Natural killer cell (primary cell): ENCODE data around the gene CDC42EP4. TPM values are rescaled to one million over a fixed set of nuclear protein-coding genes. Genes with fewer than 3 reads are reported as not detected.

Source experiments
- ATAC-seq, 3 donors: fragments of 150-1000 bp in 2 of 3; fragments of 200-7000 bp in 1 of 3; cut with Tn5 transposase; 1 replicate in 1 of 3; 2 replicates in 2 of 3; pipeline ENCODE4 v1.10.0; 2021; ENCODE audit warnings: mild to moderate bottlenecking in 2 of 3, moderate library complexity in 2 of 3
- DNase-seq, 2 donors: peaks; one replicate each; pipeline versions ENCODE4 v3.0.0 to v3.0.0-alpha.2; 2013 to 2021; ENCODE audit warnings: mixed read lengths in 1 of 2
- H3K27ac ChIP-seq: one replicate; pipeline ENCODE4 v1.5.1; 2013; ENCODE audit warnings: mild to moderate bottlenecking, low read length
- H3K27me3 ChIP-seq: one replicate; pipeline ENCODE4 v1.6.1; 2013; ENCODE audit warnings: low read length; ENCODE audit not compliant: control insufficient read depth, insufficient read depth
- H3K36me3 ChIP-seq: one replicate; pipeline ENCODE4 v1.6.1; 2013; ENCODE audit warnings: low read length; ENCODE audit not compliant: control insufficient read depth, insufficient read depth
- H3K4me1 ChIP-seq: one replicate; pipeline ENCODE4 v1.6.1; 2013; ENCODE audit warnings: low read length; ENCODE audit not compliant: control insufficient read depth, insufficient read depth
- H3K4me3 ChIP-seq: one replicate; pipeline ENCODE4 v1.5.1; 2013; ENCODE audit warnings: low read length
- H3K9me3 ChIP-seq: one replicate; pipeline ENCODE4 v1.6.1; 2013; ENCODE audit warnings: low read length; ENCODE audit not compliant: control insufficient read depth, insufficient read depth
- H3K27ac Mint-ChIP-seq, 2 donors: one replicate each; pipeline ENCODE4 v1.8.0; 2022; ENCODE audit warnings: mild to moderate bottlenecking in 2 of 2, mixed read lengths in 2 of 2, moderate library complexity in 1 of 2
- H3K27me3 Mint-ChIP-seq, 2 donors: one replicate each; pipeline ENCODE4 v1.8.0; 2022; ENCODE audit warnings: low read depth in 2 of 2, mixed read lengths in 2 of 2
- H3K36me3 Mint-ChIP-seq: one replicate; pipeline ENCODE4 v1.8.0; 2022; ENCODE audit warnings: mixed read lengths
- H3K4me1 Mint-ChIP-seq, 2 donors: one replicate each; pipeline ENCODE4 v1.8.0; 2022; ENCODE audit warnings: mixed read lengths in 2 of 2
- H3K4me3 Mint-ChIP-seq: one replicate; pipeline ENCODE4 v1.8.0; 2022; ENCODE audit warnings: mild to moderate bottlenecking, moderate library complexity, mixed read lengths
- H3K9me3 Mint-ChIP-seq, 2 donors: one replicate each; pipeline ENCODE4 v1.8.0; 2022; ENCODE audit warnings: mixed read lengths in 2 of 2
- CTCF ChIP-seq: fragments of 200-600 bp; IDR thresholded peaks from one replicate; pipeline ENCODE4 v1.8.0; 2022; ENCODE audit warnings: antibody characterized with exemption
- WGBS: methylation state at CpG from one replicate; pipeline ENCODE4 v1.1.7; 2013; ENCODE audit warnings: missing lambda C conversion rate; ENCODE audit not compliant: insufficient coverage; 5-methylcytosine and 5-hydroxymethylcytosine counted together
- intact Hi-C: fragments of 100-400 bp; cut with micrococcal nuclease; formaldehyde crosslinking; loops from one replicate; pipeline ENCODE4 v1.14.2; 2022
- total RNA-seq, 4 donors: library from RNA; stranded (reverse); fragments of 120-200 nt in 1 of 4; gene quantifications; one replicate each; pipeline versions ENCODE4 v1.2.3 to v1.2.4, GENCODE V29; 2013 to 2022

Gene CDC42EP4
- total RNA-seq, 3 donors from 2014 or later (not counting 1 experiment from before 2014, with no cell fraction given): 2.5 to 9.6 (median 4.4) TPM

GRCh38 chr17:73268582-73269328 is 43.0 kb downstream of the CDC42EP4 start:
- peaks cover 6% of the 10 kb centered on the region for H3K4me1 ChIP-seq
- Mint-ChIP-seq H3K9me3 (no peaks in the 10 kb centered on the region), H3K27me3 (no peaks in the 10 kb centered on the region), H3K27ac (no peak overlapping the region), H3K36me3 (no peaks in the 10 kb centered on the region), H3K4me1 (no peaks in the 10 kb centered on the region), H3K4me3 (no peak overlapping the region)
- H3K9me3 ChIP-seq: no peaks in the 10 kb centered on the region
- intact Hi-C loops: no loop called here
- WGBS: 68% methylated on average over 9 of the region's 9 CpGs
- ATAC-seq (peak; percentile 48 to 96 (median 70)), DNase-seq (no peak)
- no peaks in the 10 kb centered on the region for H3K27me3 ChIP-seq
- TF ChIP-seq CTCF: no peak
- no peaks in the 10 kb centered on the region for H3K36me3 ChIP-seq
- no peak overlapping the region for H3K27ac ChIP-seq
- no peak overlapping the region for H3K4me3 ChIP-seq

- Histone ChIP-seq H3K27ac (no peak overlapping the region), H3K36me3 (no peaks in the 10 kb centered on the region), H3K4me3 (no peak overlapping the region), H3K9me3 (no peaks in the 10 kb centered on the region), H3K4me1 (peaks cover 6% of the 10 kb centered on the region), H3K27me3 (no peaks in the 10 kb centered on the region)
- 68% methylated on average over 11 of the region's 11 CpGs for WGBS
- TF ChIP-seq CTCF: no peak
- Mint-ChIP-seq H3K36me3 (no peaks in the 10 kb centered on the region), H3K27me3 (no peaks in the 10 kb centered on the region), H3K4me3 (no peak overlapping the region), H3K4me1 (no peaks in the 10 kb centered on the region), H3K9me3 (no peaks in the 10 kb centered on the region), H3K27ac (no peak overlapping the region)
- intact Hi-C loops: no loop called here
- ATAC-seq (no peak), DNase-seq (no peak)
Observed at GRCh38 chr17:73267648-73268537, 43.9 kb downstream of the CDC42EP4 start.

- WGBS: 94% methylated on average over 10 of the region's 11 CpGs
- Mint-ChIP-seq H3K4me3 (no peak overlapping the region), H3K9me3 (no peaks in the 10 kb centered on the region), H3K36me3 (no peaks in the 10 kb centered on the region), H3K27ac (no peak overlapping the region), H3K27me3 (no peaks in the 10 kb centered on the region), H3K4me1 (no peaks in the 10 kb centered on the region)
- no peak for TF ChIP-seq CTCF
- DNase-seq (no peak), ATAC-seq (no peak)
- Histone ChIP-seq H3K9me3 (no peaks in the 10 kb centered on the region), H3K27ac (no peak overlapping the region), H3K4me1 (peaks cover 6% of the 10 kb centered on the region), H3K4me3 (no peak overlapping the region), H3K27me3 (no peaks in the 10 kb centered on the region), H3K36me3 (no peaks in the 10 kb centered on the region)
- intact Hi-C loops: no loop called here
Observed at GRCh38 chr17:73266796-73267195, 45.0 kb downstream of the CDC42EP4 start.
